Trophoblast cell (in vitro differentiated cells and primary cell): ENCODE measurements around the gene TSHZ2.

ENCODE experiments used
- DNase-seq, 2 donors: peaks; one replicate each; pipeline ENCODE4 v3.0.0-alpha.2; 2016
- H2AFZ ChIP-seq: 2 replicates; pipeline ENCODE4 v1.6.1; 2013; ENCODE audit warnings: low read length, moderate library complexity, mild to moderate bottlenecking; ENCODE audit not compliant: insufficient read depth, poor library complexity
- H2AK5ac ChIP-seq: 2 replicates; pipeline ENCODE4 v1.6.1; 2013; ENCODE audit warnings: mild to moderate bottlenecking, low read length
- H2BK120ac ChIP-seq: 2 replicates; pipeline ENCODE4 v1.6.1; 2013; ENCODE audit warnings: low read length, mild to moderate bottlenecking, moderate library complexity; ENCODE audit not compliant: insufficient read depth, poor library complexity
- H2BK12ac ChIP-seq: 2 replicates; pipeline ENCODE4 v1.6.1; 2013; ENCODE audit warnings: mild to moderate bottlenecking, low read length, moderate library complexity
- H2BK5ac ChIP-seq: 2 replicates; pipeline ENCODE4 v1.6.1; 2013; ENCODE audit warnings: low read length, low read depth, moderate library complexity, mild to moderate bottlenecking; ENCODE audit not compliant: poor library complexity
- H3K14ac ChIP-seq: 2 replicates; pipeline ENCODE4 v1.6.1; 2013; ENCODE audit warnings: mild to moderate bottlenecking, low read length
- H3K18ac ChIP-seq: 2 replicates; pipeline ENCODE4 v1.6.1; 2013; ENCODE audit warnings: mild to moderate bottlenecking, low read length
- H3K23ac ChIP-seq: 2 replicates; pipeline ENCODE4 v1.6.1; 2013; ENCODE audit warnings: low read length
- H3K27ac ChIP-seq: 2 replicates; pipeline ENCODE4 v1.5.1; 2013; ENCODE audit warnings: low read depth, mild to moderate bottlenecking, inconsistent platforms, low read length, moderate library complexity
- H3K27me3 ChIP-seq: 2 replicates; pipeline ENCODE4 v1.6.1; 2013; ENCODE audit warnings: inconsistent platforms, mild to moderate bottlenecking, low read length, moderate library complexity; ENCODE audit not compliant: insufficient read depth
- H3K36me3 ChIP-seq, 2 experiments: 1 replicate in 1 of 2; 2 replicates in 1 of 2; pipeline ENCODE4 v1.6.1; 2013; ENCODE audit warnings: low read length in 2 of 2, mild to moderate bottlenecking in 2 of 2, moderate library complexity in 1 of 2; ENCODE audit not compliant: insufficient read depth in 2 of 2, control insufficient read depth in 1 of 2
- H3K4ac ChIP-seq: 2 replicates; pipeline ENCODE4 v1.6.1; 2013; ENCODE audit warnings: low read depth, mild to moderate bottlenecking, low read length, moderate library complexity
- H3K4me1 ChIP-seq, 2 experiments: 1 replicate in 1 of 2; 2 replicates in 1 of 2; pipeline ENCODE4 v1.6.1; 2013; ENCODE audit warnings: low read length in 2 of 2, mild to moderate bottlenecking in 2 of 2, moderate library complexity in 1 of 2; ENCODE audit not compliant: insufficient read depth in 2 of 2, control insufficient read depth in 1 of 2
- H3K4me2 ChIP-seq: 2 replicates; pipeline ENCODE4 v1.6.1; 2013; ENCODE audit warnings: inconsistent platforms, mild to moderate bottlenecking, low read length, moderate library complexity
- H3K4me3 ChIP-seq: 2 replicates; pipeline ENCODE4 v1.5.1; 2013; ENCODE audit warnings: mild to moderate bottlenecking, low read depth, low read length, inconsistent platforms
- H3K79me1 ChIP-seq: one replicate; pipeline ENCODE4 v1.6.1; 2013; ENCODE audit warnings: low read length
- H3K79me2 ChIP-seq: 2 replicates; pipeline ENCODE4 v1.6.1; 2013; ENCODE audit warnings: low read length, mild to moderate bottlenecking; ENCODE audit not compliant: control insufficient read depth, insufficient read depth, poor library complexity
- H3K9ac ChIP-seq: 2 replicates; pipeline ENCODE4 v1.6.1; 2013; ENCODE audit warnings: mild to moderate bottlenecking, low read length
- H3K9me3 ChIP-seq: 2 replicates; pipeline ENCODE4 v1.6.1; 2013; ENCODE audit warnings: low read depth, mild to moderate bottlenecking, control low read depth, inconsistent platforms, low read length; ENCODE audit not compliant: insufficient read depth
- H4K12ac ChIP-seq: 2 replicates; pipeline ENCODE4 v1.6.1; 2013; ENCODE audit warnings: low read depth, mild to moderate bottlenecking, low read length, moderate library complexity
- H4K8ac ChIP-seq: 2 replicates; pipeline ENCODE4 v1.6.1; 2013; ENCODE audit warnings: low read depth, mild to moderate bottlenecking, low read length, moderate library complexity
- H4K91ac ChIP-seq: one replicate; pipeline ENCODE4 v1.6.1; 2013; ENCODE audit warnings: low read depth, mild to moderate bottlenecking, low read length, moderate library complexity
- WGBS: extraction: QIAGEN DNeasy Blood & Tissue Kit; methylation state at CpG from one replicate; pipeline ENCODE4 v1.1.7; 2013; ENCODE audit warnings: missing lambda C conversion rate; ENCODE audit not compliant: insufficient read length, insufficient coverage; ENCODE audit errors: extremely low coverage; 5-methylcytosine and 5-hydroxymethylcytosine counted together

TSHZ2 gene

GRCh38 chr20:53376021-53376420 lies 403.9 kb downstream of the TSHZ2 start:
- no peak overlapping the region for H2AFZ ChIP-seq
- no peak overlapping the region for H2BK5ac ChIP-seq
- H4K8ac ChIP-seq: no peak overlapping the region
- no peak overlapping the region for H3K27ac ChIP-seq
- no peak overlapping the region for H3K18ac ChIP-seq
- no peak overlapping the region for H3K9ac ChIP-seq
- no peaks in the 10 kb centered on the region for H3K36me3 ChIP-seq
- H3K4me2 ChIP-seq: no peak overlapping the region
- no peaks in the 10 kb centered on the region for H3K9me3 ChIP-seq
- DNase-seq: no peak
- H2AK5ac ChIP-seq: no peak overlapping the region
- no CpG with 5 or more reads among the region's 2 CpGs for WGBS
- H3K79me1 ChIP-seq: no peaks in the 10 kb centered on the region
- no peak overlapping the region for H2BK120ac ChIP-seq
- no peaks in the 10 kb centered on the region for H3K27me3 ChIP-seq
- H2BK12ac ChIP-seq: no peak overlapping the region
- no peaks in the 10 kb centered on the region for H3K79me2 ChIP-seq
- no peak overlapping the region for H3K14ac ChIP-seq
- no peak overlapping the region for H4K91ac ChIP-seq
- H4K12ac ChIP-seq: no peak overlapping the region
- H3K4me3 ChIP-seq: no peak overlapping the region
- H3K23ac ChIP-seq: no peak overlapping the region
- H3K4me1 ChIP-seq: peaks cover 0 to 2% of the 10 kb centered on the region in 2 experiments
- no peak overlapping the region for H3K4ac ChIP-seq

- Histone ChIP-seq H3K9ac (no peak overlapping the region), H3K79me1 (no peaks in the 10 kb centered on the region), H3K4me2 (no peak overlapping the region), H3K18ac (no peak overlapping the region), H2AK5ac (no peak overlapping the region), H4K8ac (no peak overlapping the region), H4K91ac (no peak overlapping the region), H2AFZ (no peak overlapping the region), H3K23ac (no peak overlapping the region), H3K9me3 (no peaks in the 10 kb centered on the region), H3K27me3 (no peaks in the 10 kb centered on the region), H3K4me3 (no peak overlapping the region), H2BK5ac (no peak overlapping the region), H3K4ac (no peak overlapping the region), H4K12ac (no peak overlapping the region), H2BK12ac (no peak overlapping the region), H3K36me3 (no peaks in the 10 kb centered on the region), H3K27ac (no peak overlapping the region), H3K4me1 (peaks cover 0 to 5% of the 10 kb centered on the region in 2 experiments), H3K14ac (no peak overlapping the region), H3K79me2 (no peaks in the 10 kb centered on the region), H2BK120ac (no peak overlapping the region)
- DNase-seq: no peak
- no CpG with 5 or more reads among the region's 12 CpGs for WGBS
Observed at GRCh38 chr20:53379014-53379832, 407.1 kb downstream of the TSHZ2 start.

GRCh38 chr20:53379833-53380120 lies 407.6 kb downstream of the TSHZ2 start:
- no peak for DNase-seq
- Histone ChIP-seq H4K8ac (no peak overlapping the region), H2AK5ac (no peak overlapping the region), H4K91ac (no peak overlapping the region), H4K12ac (no peak overlapping the region), H2BK5ac (no peak overlapping the region), H3K4me2 (no peak overlapping the region), H3K9ac (no peak overlapping the region), H3K79me1 (no peaks in the 10 kb centered on the region), H2BK120ac (no peak overlapping the region), H3K4me1 (peaks cover 0 to 5% of the 10 kb centered on the region in 2 experiments), H2AFZ (no peak overlapping the region), H3K9me3 (no peaks in the 10 kb centered on the region), H3K27ac (no peak overlapping the region), H3K14ac (no peak overlapping the region), H3K18ac (no peak overlapping the region), H3K4ac (no peak overlapping the region), H3K4me3 (no peak overlapping the region), H3K27me3 (no peaks in the 10 kb centered on the region), H3K23ac (no peak overlapping the region), H3K36me3 (no peaks in the 10 kb centered on the region), H3K79me2 (no peaks in the 10 kb centered on the region), H2BK12ac (no peak overlapping the region)
- WGBS: no CpG with 5 or more reads among the region's 4 CpGs

GRCh38 chr20:53381568-53382262 lies 409.6 kb downstream of the TSHZ2 start:
- Histone ChIP-seq H2BK5ac (no peak overlapping the region), H2AK5ac (no peak overlapping the region), H3K27me3 (no peaks in the 10 kb centered on the region)

More at GRCh38 chr20:53381568-53382262, 409.6 kb downstream of the TSHZ2 start:
- H3K14ac ChIP-seq: no peak overlapping the region
- H3K23ac ChIP-seq: no peak overlapping the region
- no peak overlapping the region for H2BK12ac ChIP-seq
- H3K79me2 ChIP-seq: no peaks in the 10 kb centered on the region
- no peak overlapping the region for H3K18ac ChIP-seq
- H3K4me3 ChIP-seq: no peak overlapping the region
- no peak overlapping the region for H3K4me2 ChIP-seq
- H2BK120ac ChIP-seq: no peak overlapping the region
- no peaks in the 10 kb centered on the region for H3K79me1 ChIP-seq
- H3K9ac ChIP-seq: no peak overlapping the region
- H4K91ac ChIP-seq: no peak overlapping the region
- H3K27ac ChIP-seq: no peak overlapping the region
- H3K36me3 ChIP-seq: no peaks in the 10 kb centered on the region
- no peaks in the 10 kb centered on the region for H3K9me3 ChIP-seq
- H3K4ac ChIP-seq: no peak overlapping the region
- H4K12ac ChIP-seq: no peak overlapping the region
- no peak overlapping the region for H4K8ac ChIP-seq
- no peak for DNase-seq
- no CpG with 5 or more reads among the region's 3 CpGs for WGBS
- H3K4me1 ChIP-seq: peaks cover 0 to 5% of the 10 kb centered on the region in 2 experiments
- H2AFZ ChIP-seq: no peak overlapping the region
